ENCODE results near the gene CPLANE2. TPM values are rescaled to one million over a fixed set of nuclear protein-coding genes. Genes with fewer than 3 reads are reported as not detected.
"Not testable (repeated sequence)": the region's sequence is repeated elsewhere in the genome, so short reads cannot be mapped to it uniquely, and the experiment has no call there.

CPLANE2 gene
- total RNA-seq, 1 donor: 13.0 TPM

GRCh38 chr1:16267690-16268180 is 30.8 kb upstream of the CPLANE2 start:
- no peak for TF ChIP-seq CTCF (IDR thresholded peaks at IDR 0.05; ENCODE audit: insufficient read depth, low read depth, low read length)
- no peak overlapping the region for H3K4me3 ChIP-seq (ENCODE audit: low read depth, low read length)
- DNase-seq (ENCODE audit: low read depth): no peak

- TF ChIP-seq CTCF (IDR thresholded peaks at IDR 0.05; ENCODE audit: insufficient read depth, low read depth, low read length): no peak
- DNase-seq (ENCODE audit: low read depth): peak; percentile 82
- no peak overlapping the region for H3K4me3 ChIP-seq (ENCODE audit: low read depth, low read length)
These were observed 29.6 kb upstream of the CPLANE2 start for GRCh38 chr1:16266411-16267118.

GRCh38 chr1:16262067-16262466 is 25.1 kb upstream of the CPLANE2 start:
- DNase-seq (ENCODE audit: low read depth): no peak
- no peak for TF ChIP-seq CTCF (IDR thresholded peaks at IDR 0.05; ENCODE audit: insufficient read depth, low read depth, low read length)
- no peak overlapping the region for H3K4me3 ChIP-seq (ENCODE audit: low read depth, low read length)

GRCh38 chr1:16260814-16261213 is 23.8 kb upstream of the CPLANE2 start:
- DNase-seq (ENCODE audit: low read depth): no peak
- H3K4me3 ChIP-seq (ENCODE audit: low read depth, low read length): no peak overlapping the region
- TF ChIP-seq CTCF (IDR thresholded peaks at IDR 0.05; ENCODE audit: insufficient read depth, low read depth, low read length): no peak

- no peak for TF ChIP-seq CTCF (IDR thresholded peaks at IDR 0.05; ENCODE audit: insufficient read depth, low read depth, low read length)
- no peak for DNase-seq (ENCODE audit: low read depth)
- H3K4me3 ChIP-seq (ENCODE audit: low read depth, low read length): no peak overlapping the region
These were observed 21.7 kb upstream of the CPLANE2 start for GRCh38 chr1:16258591-16259135.

GRCh38 chr1:16257968-16258367 is 21.0 kb upstream of the CPLANE2 start:
- TF ChIP-seq CTCF (IDR thresholded peaks at IDR 0.05; ENCODE audit: insufficient read depth, low read depth, low read length): no peak
- no peak overlapping the region for H3K4me3 ChIP-seq (ENCODE audit: low read depth, low read length)
- no peak for DNase-seq (ENCODE audit: low read depth)

- DNase-seq (ENCODE audit: low read depth); H3K4me3 ChIP-seq (ENCODE audit: low read depth, low read length): not testable (repeated sequence)
These were observed 20.6 kb upstream of the CPLANE2 start for GRCh38 chr1:16257556-16257955.
